Activated T-helper 2 cell treated with anti-CD3 and anti-CD28 coated beads, Interferon-gamma antibody, Interleukin-2, Interleukin-4, amounts not matched to agents 10 μg/mL and 5 μg/mL and 100 μg/mL, durations not matched to agents 14 hours and 24 hours and 36 hours (primary cell): ENCODE data around the gene NUP160. TPM values are rescaled to one million over a fixed set of nuclear protein-coding genes. Genes with fewer than 3 reads are reported as not detected.
"Not testable (repeated sequence)": the region's sequence is repeated elsewhere in the genome, so short reads cannot be mapped to it uniquely, and the experiment has no call there.

ENCODE experiments used
- DNase-seq: peaks from one replicate; pipeline ENCODE4 v3.0.0; 2021; ENCODE audit warnings: low spot score
- H3K27ac Mint-ChIP-seq: one replicate; pipeline ENCODE4 v1.8.0; 2021; ENCODE audit warnings: mixed read lengths
- H3K27me3 Mint-ChIP-seq: one replicate; pipeline ENCODE4 v1.8.0; 2021; ENCODE audit warnings: low read depth, mixed read lengths
- H3K36me3 Mint-ChIP-seq: one replicate; pipeline ENCODE4 v1.8.0; 2021; ENCODE audit warnings: low read depth, mixed read lengths
- H3K4me1 Mint-ChIP-seq: one replicate; pipeline ENCODE4 v1.8.0; 2021; ENCODE audit warnings: low read depth, mixed read lengths
- H3K4me3 Mint-ChIP-seq: one replicate; pipeline ENCODE4 v1.8.0; 2021; ENCODE audit warnings: low read depth, mild to moderate bottlenecking, moderate library complexity, mixed read lengths
- H3K9me3 Mint-ChIP-seq: one replicate; pipeline ENCODE4 v1.8.0; 2021; ENCODE audit warnings: mixed read lengths
- intact Hi-C: fragments of 100-400 bp; cut with micrococcal nuclease; formaldehyde crosslinking; loops from one replicate; pipeline ENCODE4 v1.15.1; 2023
- total RNA-seq: library from RNA; stranded (reverse); gene quantifications from 2 replicates; pipeline ENCODE4 v1.2.3, GENCODE V29; 2022

Gene NUP160
- total RNA-seq, 1 donor from 2014 or later: 81.2 TPM

GRCh38 chr11:47773882-47774281 lies 74.3 kb downstream of the NUP160 start:
- H3K36me3 Mint-ChIP-seq: peaks cover 29% of the 10 kb centered on the region
- H3K27ac Mint-ChIP-seq: no peak overlapping the region
- intact Hi-C loops: no loop called here
- H3K27me3 Mint-ChIP-seq: no peaks in the 10 kb centered on the region
- no peaks in the 10 kb centered on the region for H3K4me1 Mint-ChIP-seq
- H3K9me3 Mint-ChIP-seq: no peaks in the 10 kb centered on the region
- no peak overlapping the region for H3K4me3 Mint-ChIP-seq
- no peak for DNase-seq

- intact Hi-C loops: loop anchor here (5.0 to 10.0 kb wide), 2 partner anchors 243 to 345 kb away; partner anchors contain the start of gene PSMC3
- H3K27me3 Mint-ChIP-seq, DNase-seq, H3K9me3 Mint-ChIP-seq: not testable (repeated sequence)
- H3K4me3 Mint-ChIP-seq: peak overlapping the region; percentile 60
- H3K27ac Mint-ChIP-seq: peak overlapping the region; percentile 74
- peaks cover 20% of the 10 kb centered on the region for H3K36me3 Mint-ChIP-seq
- peaks cover 11% of the 10 kb centered on the region for H3K4me1 Mint-ChIP-seq
Observed at GRCh38 chr11:47769556-47769955, 78.6 kb downstream of the NUP160 start.

DNA sequence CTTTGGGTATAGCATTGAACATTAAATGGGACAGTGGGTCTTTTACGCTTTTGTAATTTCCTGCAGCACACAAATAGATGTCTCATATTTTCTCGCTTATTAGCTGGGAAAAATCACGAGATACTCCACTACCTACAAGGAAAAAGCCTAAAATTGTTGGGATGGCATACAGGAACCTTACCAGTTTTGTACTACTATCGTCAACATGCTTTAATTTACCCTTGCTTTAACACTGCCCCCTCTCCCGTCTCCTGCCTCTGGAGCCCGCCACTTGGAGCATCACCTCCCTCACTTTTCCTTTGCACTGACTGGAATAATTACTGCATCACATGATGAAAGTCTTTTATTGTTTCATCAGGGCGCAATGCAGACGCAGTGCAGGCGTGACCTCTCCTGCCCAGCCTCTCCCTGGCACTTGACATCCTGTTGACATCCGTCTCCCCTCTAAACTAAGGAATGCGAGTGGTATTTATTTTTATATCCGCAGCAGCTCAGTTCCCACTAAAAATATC lies 80.0 kb downstream of the NUP160 start:
- DNase-seq: no peak
- Mint-ChIP-seq H3K9me3 (no peaks in the 10 kb centered on the region), H3K36me3 (peaks cover 30% of the 10 kb centered on the region), H3K4me1 (peaks cover 14% of the 10 kb centered on the region), H3K27me3 (no peaks in the 10 kb centered on the region), H3K4me3 (peak overlapping the region; percentile 87), H3K27ac (peak overlapping the region; percentile 100)
- intact Hi-C loops: loop anchor here (5.0 to 10.0 kb wide), 2 partner anchors 244 to 343 kb away; partner anchors contain the start of gene PSMC3

DNA sequence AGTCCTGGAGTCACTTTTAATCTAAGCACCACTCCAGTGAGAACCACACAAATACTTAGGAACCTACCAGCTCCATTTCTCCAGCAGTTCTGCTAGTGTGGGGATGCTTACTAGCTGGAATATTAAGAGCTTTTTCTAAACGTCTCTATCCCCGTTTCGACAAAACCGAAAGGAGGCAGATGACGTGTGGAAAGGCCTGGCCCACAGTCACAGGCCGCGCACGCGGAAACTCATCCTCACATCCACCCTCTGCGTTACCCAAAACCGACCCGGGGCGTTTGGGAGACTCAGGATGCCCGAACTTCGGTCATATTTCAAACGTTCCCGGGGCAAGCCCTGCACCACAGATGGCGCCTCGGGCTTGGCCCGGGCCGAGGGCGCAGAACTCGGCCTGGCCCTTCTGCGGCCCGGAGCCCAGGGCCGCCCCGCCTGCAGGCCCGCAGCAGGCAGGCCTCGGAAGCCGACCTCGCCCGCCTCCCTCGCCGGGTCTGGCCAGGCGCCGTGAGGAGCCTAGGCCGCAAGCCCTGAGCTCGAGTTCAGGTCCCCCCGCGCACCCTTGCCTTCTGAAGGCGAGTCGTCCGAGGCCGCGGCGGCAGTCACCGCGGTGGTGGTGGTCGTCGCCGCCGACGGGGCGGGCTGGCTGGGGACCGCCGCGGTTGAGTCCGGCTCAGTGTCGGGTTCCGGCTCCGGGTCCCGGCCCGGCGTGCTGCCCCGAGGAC lies 81.5 kb downstream of the NUP160 start:
- Mint-ChIP-seq H3K36me3 (peaks cover 40% of the 10 kb centered on the region), H3K4me1 (peaks cover 14% of the 10 kb centered on the region), H3K9me3 (no peaks in the 10 kb centered on the region), H3K27ac (peak overlapping the region; percentile 99), H3K4me3 (peak overlapping the region; percentile 99), H3K27me3 (no peaks in the 10 kb centered on the region)
- peak; percentile 75 for DNase-seq
- intact Hi-C loops: loop anchor here (1.0 to 10.0 kb wide), 8 partner anchors 31 to 497 kb away; partner anchors contain the start of genes CELF1, MTCH2, NUP160 and PSMC3

- Mint-ChIP-seq H3K9me3 (no peaks in the 10 kb centered on the region), H3K36me3 (peaks cover 54% of the 10 kb centered on the region), H3K27ac (peak overlapping the region; percentile 99), H3K4me1 (peaks cover 14% of the 10 kb centered on the region), H3K27me3 (no peaks in the 10 kb centered on the region), H3K4me3 (peak overlapping the region; percentile 99)
- intact Hi-C loops: loop anchor here (5.0 to 10.0 kb wide), 2 partner anchors 247 to 340 kb away; partner anchors contain the start of gene PSMC3
- DNase-seq: no peak
Observed at GRCh38 chr11:47765086-47765485, 83.1 kb downstream of the NUP160 start.

DNA sequence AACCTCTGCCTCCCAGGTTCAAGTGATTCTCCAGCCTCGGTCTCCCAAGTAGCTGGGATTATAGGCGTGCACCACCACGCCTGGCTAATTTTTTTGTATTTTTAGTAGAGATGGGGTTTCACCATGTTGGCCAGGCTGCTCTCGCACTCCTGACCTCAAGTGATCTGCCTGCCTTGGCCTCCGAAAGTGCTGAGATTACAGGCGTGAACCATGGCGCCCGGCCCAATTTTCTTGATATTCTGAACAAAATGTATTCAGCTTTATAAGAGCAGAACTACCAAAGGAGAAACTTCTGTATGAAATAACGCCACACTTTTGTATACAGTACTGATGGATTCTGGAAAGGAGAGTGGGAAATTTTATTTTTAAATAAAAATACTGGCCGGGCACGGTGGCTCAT lies 88.9 kb downstream of the NUP160 start:
- H3K9me3 Mint-ChIP-seq, H3K4me1 Mint-ChIP-seq, H3K27me3 Mint-ChIP-seq, intact Hi-C loops, H3K27ac Mint-ChIP-seq, DNase-seq, H3K4me3 Mint-ChIP-seq: not testable (repeated sequence)
- peaks cover 79% of the 10 kb centered on the region for H3K36me3 Mint-ChIP-seq

DNA sequence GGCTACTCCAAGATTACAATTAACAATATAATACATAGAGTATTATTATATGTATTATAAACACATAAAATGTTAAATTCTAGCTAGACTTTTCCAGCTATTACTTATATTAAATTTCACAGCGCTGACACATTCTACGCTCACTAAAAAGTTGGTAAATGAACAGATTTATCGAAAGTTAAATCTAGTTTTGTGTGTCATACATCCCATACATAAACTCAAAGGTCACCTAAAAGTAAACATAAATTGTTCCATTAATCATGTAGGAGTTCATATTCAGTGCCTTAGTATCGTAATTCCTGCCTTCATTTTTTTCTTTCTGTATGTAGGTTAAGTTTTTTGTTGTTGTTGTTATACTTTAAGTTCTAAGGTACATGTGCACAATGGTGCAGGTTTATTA lies 91.9 kb downstream of the NUP160 start:
- H3K4me3 Mint-ChIP-seq: no peak overlapping the region
- intact Hi-C loops: no loop called here
- no peaks in the 10 kb centered on the region for H3K27me3 Mint-ChIP-seq
- peaks cover 4% of the 10 kb centered on the region for H3K4me1 Mint-ChIP-seq
- peaks cover 81% of the 10 kb centered on the region for H3K36me3 Mint-ChIP-seq
- no peaks in the 10 kb centered on the region for H3K9me3 Mint-ChIP-seq
- DNase-seq: no peak
- no peak overlapping the region for H3K27ac Mint-ChIP-seq

DNA sequence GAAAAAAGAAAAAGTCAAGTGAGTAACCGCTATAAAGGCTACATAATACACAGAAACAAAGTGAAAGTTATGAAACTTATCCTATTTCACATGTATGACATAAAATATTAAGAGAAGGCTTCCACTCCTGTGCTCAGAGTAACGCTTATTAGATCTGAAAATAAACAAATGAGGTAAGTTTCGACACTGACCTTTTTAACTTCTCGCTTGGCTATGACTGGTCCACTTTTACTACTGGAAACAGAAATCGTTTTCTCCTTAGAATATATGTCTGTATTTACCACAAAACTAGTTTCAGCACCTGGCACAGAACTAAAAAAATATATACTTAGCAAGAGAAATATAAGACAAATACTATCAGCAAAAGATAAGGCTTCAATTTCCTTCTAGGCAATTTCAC lies 97.4 kb downstream of the NUP160 start:
- H3K4me1 Mint-ChIP-seq: peaks cover 6% of the 10 kb centered on the region
- H3K27me3 Mint-ChIP-seq: no peaks in the 10 kb centered on the region
- intact Hi-C loops: no loop called here
- DNase-seq: no peak
- peaks cover 65% of the 10 kb centered on the region for H3K36me3 Mint-ChIP-seq
- H3K27ac Mint-ChIP-seq: no peak overlapping the region
- H3K4me3 Mint-ChIP-seq: no peak overlapping the region
- H3K9me3 Mint-ChIP-seq: no peaks in the 10 kb centered on the region

DNA sequence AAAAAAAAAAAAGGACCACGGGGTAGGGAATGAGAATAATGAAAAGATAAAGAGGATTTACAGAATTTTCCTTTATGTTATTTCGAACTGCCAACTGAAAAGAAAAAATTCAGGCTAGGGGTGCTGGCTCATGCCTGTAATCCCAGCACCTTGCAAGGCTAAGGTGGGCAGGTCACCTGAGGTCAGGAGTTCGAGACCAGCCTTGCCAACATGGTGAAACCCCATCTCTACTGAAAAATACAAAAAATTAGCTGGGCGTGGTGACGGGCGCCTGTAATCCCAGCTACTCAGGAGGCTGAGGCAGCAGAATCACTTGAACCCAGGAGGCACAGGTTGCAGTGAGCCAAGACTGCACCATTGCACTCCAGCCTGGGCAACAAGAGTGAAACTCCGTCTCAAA lies 105.7 kb downstream of the NUP160 start:
- DNase-seq, H3K27me3 Mint-ChIP-seq, H3K9me3 Mint-ChIP-seq, H3K4me1 Mint-ChIP-seq, intact Hi-C loops, H3K4me3 Mint-ChIP-seq, H3K27ac Mint-ChIP-seq: not testable (repeated sequence)
- H3K36me3 Mint-ChIP-seq: peaks cover 82% of the 10 kb centered on the region

- H3K4me1 Mint-ChIP-seq, DNase-seq, intact Hi-C loops, H3K9me3 Mint-ChIP-seq, H3K4me3 Mint-ChIP-seq, H3K27me3 Mint-ChIP-seq, H3K27ac Mint-ChIP-seq: not testable (repeated sequence)
- H3K36me3 Mint-ChIP-seq: peaks cover 71% of the 10 kb centered on the region
Observed at GRCh38 chr11:47737817-47738216, 110.3 kb downstream of the NUP160 start.

GRCh38 chr11:47732271-47732670 lies 115.9 kb downstream of the NUP160 start:
- no peaks in the 10 kb centered on the region for H3K9me3 Mint-ChIP-seq
- no peak overlapping the region for H3K27ac Mint-ChIP-seq
- peaks cover 7% of the 10 kb centered on the region for H3K4me1 Mint-ChIP-seq
- intact Hi-C loops: no loop called here
- no peaks in the 10 kb centered on the region for H3K27me3 Mint-ChIP-seq
- DNase-seq: no peak
- no peak overlapping the region for H3K4me3 Mint-ChIP-seq
- peaks cover 84% of the 10 kb centered on the region for H3K36me3 Mint-ChIP-seq

GRCh38 chr11:47731475-47731874 lies 116.7 kb downstream of the NUP160 start:
- no peak for DNase-seq
- Mint-ChIP-seq H3K4me3 (no peak overlapping the region), H3K27me3 (no peaks in the 10 kb centered on the region), H3K36me3 (peaks cover 79% of the 10 kb centered on the region), H3K27ac (no peak overlapping the region), H3K4me1 (peaks cover 9% of the 10 kb centered on the region), H3K9me3 (no peaks in the 10 kb centered on the region)
- intact Hi-C loops: no loop called here
